Activated CD8-positive, alpha-beta memory T cell treated with anti-CD3 and anti-CD28 coated beads, Interleukin-2, amount 50 U/mL, for 4 hours (primary cell): ENCODE results near the gene SEMA4C.
"Not testable (repeated sequence)": the region's sequence is repeated elsewhere in the genome, so short reads cannot be mapped to it uniquely, and the experiment has no call there.

ENCODE experiments used
- DNase-seq: peaks from one replicate; pipeline ENCODE4 v3.0.0-alpha.2; 2020

SEMA4C gene

DNA sequence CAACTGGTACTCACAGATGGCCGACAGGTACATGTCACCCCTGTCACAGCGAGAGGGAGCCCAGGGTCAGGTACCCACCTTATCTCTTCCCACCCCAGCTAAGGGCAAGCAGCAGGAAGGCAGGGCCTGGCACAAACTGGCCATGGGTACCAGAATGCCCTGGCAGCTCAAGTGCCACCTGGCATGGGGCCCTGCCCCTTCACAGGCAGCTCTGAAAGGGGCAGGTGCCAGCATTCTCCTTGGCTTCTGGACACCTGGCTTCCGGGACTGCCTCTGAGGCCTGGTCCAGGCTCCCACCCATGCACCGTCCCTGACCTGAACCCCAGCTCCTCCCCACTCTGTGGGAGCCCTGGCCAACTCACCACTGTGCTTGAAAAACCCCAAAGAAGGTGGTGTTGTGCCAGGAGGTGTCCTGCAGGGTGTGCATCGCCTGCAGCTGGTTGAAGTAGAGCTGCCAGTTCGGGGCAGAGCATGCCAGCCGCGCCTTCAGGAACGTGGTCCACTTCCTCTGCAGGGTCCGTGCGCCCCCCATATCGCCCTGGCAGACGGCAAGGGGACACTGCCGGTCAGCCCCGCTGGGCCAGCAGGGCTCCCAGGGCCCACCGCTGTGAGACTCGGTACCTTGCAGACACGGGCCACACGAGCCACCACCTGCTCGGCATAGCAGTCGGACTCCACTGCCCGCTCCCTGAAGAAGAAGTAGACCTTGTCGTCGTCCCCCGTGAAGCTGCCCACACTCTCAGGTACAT is 5.4 kb downstream of the SEMA4C start:
- DNase-seq, result no peak

DNA sequence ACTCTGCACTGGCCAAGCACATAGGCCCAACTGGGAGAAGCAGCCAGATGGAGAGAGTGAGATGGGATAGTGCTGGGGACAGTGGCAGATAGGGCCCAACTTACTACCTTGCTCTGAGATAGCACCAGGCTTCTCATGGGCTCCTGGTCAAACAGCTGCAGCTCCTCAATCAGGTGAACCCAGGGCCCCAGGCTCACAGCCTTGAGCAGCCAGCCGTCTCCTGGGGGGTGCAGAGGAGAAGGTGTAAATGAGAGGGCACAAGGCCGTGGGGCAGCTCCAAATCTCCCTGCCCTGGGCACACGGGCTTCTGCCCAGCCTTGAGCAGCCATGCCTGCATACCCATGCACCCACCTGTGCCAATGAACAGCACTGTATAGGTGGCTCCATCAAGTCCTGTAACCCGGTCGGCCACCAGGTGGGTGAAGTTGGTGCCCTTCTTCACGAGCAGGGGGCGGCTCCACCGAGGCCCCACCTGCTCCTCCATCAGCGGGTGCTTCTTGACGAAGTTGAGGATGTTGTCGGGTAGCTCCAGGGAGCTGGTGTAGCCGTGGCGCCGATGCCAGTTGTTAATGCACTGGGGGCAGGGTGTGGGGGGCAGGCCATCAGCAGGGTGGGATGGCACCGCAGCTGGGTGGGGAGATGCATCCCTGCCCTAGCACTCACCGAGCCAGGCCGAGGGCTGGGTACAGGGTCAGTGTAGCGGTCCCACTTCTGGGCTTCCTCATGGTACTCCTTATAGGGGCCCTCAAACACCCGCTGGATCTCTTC is 6.1 kb downstream of the SEMA4C start:
- no peak for DNase-seq

DNA sequence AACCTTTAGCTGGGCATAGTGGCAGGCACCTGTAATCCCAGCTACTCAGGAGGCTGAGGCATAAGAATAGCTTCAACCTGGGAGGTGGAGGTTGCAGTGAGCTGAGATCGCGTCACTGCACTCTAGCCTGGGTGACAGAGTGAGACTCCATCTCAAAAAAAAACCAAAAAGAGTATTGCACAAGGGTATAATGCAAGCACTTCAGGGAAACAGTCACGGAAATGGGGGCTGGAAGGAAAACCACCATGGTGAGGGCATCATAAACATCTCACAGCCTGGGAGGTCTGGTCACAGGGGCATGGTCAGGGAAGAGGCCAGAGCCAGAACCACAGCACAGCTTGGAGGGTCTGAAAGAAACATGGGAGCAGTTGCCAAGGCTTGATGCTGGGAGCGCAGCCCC is 6.8 kb downstream of the SEMA4C start:
- not testable (repeated sequence) for DNase-seq

DNA sequence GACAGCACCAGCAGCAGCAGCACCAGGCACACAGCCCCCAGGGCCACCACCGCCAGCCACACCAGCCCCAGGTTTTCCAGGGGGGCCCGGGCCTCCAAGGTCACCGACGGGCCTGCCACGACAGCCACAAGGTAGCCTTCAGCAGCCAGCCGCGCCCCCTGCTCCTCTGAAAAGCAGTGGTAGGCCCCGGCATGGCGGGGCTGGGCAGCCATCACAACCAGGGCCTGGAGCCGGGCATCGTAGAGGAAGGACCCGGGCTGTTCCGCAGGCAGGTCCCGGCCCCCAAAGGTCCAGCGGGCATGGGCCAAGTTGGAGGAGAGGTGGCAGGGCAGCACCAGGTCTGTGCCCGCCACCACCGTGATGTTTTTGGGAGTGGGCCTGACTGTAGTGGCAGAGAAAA is 8.8 kb downstream of the SEMA4C start:
- DNase-seq, result no peak

DNA sequence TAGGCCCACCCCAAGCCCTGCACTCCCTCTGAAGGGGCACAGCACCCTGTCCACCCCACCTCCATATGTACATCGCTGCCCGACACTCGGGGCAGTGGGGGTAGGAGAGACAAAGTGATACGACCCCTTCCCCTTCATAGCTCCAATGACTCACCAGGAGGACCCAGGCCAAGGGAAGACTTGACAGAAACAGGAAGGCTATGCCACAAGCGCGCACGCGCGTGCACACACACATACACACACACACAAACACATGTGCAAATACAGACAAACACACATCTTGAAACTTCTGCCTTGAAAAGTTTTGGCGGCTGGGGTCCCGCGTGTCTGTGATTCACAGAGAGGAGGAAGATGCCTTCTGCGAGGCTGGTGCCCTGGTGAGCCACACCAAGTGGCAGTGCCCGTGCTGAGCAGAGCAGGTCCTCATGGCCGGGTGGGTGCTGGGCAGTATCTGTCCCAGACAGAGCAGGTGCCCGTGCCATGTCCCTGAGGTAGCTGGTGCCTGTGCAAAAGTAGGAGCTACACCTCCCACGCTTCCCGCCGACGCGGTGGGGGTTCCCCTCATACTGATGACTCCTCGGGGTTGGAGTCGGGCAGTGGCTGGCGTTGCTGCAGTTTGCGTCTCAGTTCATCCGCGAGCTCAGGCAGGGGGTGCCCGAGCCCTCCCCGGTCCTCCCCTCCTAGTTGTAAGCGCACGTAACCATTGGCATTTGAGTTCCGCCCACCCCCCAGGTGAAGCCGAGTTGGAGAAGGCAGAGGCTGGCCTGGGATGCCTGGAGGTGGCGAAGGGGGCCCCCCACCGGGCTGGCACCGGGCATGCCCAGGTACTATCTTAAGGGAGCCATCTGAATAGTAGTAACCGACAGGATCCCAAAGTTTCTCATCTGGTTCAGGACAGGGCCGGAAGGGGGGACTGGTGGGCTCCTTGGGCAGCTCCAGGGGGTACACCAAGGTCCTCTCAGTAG is 9.5 kb downstream of the SEMA4C start:
- no peak for DNase-seq

DNA sequence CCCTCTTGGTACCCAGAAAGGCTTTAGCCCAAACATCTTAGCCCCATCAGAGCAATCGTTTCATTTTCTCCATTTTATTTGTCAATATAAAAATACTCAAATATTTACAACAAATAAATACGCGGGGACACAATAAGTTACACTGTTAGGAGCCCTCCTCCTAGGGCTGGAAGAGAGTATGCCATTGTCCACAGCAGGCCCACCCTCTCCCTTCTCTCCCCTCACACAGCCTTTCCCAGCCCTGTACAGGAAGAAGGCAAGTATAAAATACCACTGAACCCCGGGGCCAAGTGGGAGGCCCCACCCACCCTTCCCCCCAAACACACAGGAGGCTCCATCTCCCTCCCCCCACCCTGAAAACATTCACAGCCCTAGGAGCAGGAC is 10.2 kb downstream of the SEMA4C start:
- no peak for DNase-seq

GRCh38 chr2:96859099-96859649 is 10.7 kb downstream of the SEMA4C start:
- DNase-seq, result no peak

- DNase-seq, result peak; percentile 98
Measured at GRCh38 chr2:96857667-96858372, 12.1 kb downstream of the SEMA4C start, which contains the start of gene ANKRD39. Gene ANKRD39 (minus strand): TSS chr2:96858016. CDS start chr2:96857987, 29 bp downstream.

DNA sequence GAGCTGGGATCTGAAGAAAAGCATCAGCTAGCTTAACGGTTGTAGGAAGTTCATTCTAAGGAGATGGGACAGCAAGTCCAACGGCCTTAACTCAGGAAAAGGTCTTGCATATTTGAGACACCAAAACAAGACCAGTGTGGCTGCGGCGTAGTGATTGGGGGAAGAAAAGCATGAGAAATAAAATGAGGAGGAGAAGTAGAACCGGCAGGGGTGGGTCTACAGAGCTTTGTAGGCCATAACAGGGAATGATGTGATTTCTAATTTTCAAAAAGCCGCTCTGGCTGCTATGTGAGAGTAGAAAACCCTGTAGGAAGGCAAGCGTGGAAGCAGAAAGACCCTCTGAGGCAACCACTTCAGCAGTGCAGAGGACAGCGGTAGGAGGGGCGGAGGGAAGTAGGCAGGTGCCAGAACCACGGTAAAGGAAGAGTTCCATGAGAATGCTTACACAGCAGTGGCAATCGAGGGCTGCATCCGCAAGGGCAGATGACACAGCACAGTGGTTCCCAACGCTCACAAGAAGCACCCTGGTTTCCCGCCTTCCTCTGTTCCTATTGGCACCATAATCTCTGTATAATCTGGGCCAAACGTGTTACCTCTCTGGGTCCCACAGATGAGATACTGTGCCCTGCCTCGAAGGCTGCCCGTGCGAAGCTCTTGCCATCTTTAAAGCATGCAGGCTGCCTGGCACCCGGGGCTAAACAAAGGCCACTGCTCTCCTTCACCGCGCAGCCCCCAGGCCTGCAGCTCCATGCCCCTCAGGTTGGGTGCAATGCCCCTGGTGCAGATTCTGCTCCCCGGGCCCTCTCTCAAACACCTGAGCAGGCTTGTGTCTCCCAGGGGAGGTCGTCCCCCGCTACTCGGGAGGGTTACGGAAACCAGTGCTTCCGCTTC is 12.9 kb downstream of the SEMA4C start:
- no peak for DNase-seq

GRCh38 chr2:96853321-96853720 is 16.6 kb downstream of the SEMA4C start:
- no peak for DNase-seq

GRCh38 chr2:96852667-96853066 is 17.2 kb downstream of the SEMA4C start:
- no peak for DNase-seq

DNA sequence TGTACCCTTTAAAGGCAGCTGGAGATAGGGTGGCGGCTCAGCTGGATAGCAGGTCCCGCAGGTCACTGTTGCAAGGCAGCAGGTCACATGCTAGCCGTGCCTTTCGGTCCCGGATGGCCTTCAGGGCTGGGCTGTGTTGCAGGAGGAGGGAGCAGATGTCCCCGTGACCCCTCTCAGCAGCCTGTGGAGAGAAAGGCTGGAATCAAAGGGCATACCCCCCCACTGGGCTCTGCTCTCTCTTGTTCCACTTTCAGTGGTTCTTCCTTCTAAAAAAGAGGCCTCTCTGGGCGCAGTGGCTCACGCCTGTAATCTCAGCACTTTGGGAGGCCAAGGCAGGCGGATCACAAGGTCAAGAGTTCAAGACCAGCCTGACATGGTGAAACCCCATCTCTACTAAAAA is 21.6 kb downstream of the SEMA4C start:
- no peak for DNase-seq

GRCh38 chr2:96847586-96847985 is 22.3 kb downstream of the SEMA4C start:
- DNase-seq, result no peak

DNA sequence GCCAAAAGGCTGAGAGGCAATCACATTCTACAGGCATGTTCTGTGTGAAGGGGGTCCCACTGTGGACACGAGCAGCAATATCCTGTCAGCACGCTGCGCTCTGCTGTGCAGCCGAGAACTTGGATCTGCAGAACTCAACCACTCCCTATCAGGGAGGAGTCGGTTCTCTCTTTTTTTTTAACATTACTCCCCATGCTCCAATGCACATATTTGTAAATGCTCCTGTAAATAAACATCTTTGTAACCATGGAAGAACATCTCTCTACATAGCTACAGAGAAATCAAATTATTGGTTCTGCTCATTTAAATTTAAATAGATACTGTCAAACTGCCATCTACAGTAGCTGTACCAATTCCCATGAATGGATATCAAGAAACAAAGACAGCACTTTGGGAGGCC is 23.1 kb downstream of the SEMA4C start:
- DNase-seq, result no peak

GRCh38 chr2:96844405-96844808 is 25.5 kb downstream of the SEMA4C start:
- no peak for DNase-seq

DNA sequence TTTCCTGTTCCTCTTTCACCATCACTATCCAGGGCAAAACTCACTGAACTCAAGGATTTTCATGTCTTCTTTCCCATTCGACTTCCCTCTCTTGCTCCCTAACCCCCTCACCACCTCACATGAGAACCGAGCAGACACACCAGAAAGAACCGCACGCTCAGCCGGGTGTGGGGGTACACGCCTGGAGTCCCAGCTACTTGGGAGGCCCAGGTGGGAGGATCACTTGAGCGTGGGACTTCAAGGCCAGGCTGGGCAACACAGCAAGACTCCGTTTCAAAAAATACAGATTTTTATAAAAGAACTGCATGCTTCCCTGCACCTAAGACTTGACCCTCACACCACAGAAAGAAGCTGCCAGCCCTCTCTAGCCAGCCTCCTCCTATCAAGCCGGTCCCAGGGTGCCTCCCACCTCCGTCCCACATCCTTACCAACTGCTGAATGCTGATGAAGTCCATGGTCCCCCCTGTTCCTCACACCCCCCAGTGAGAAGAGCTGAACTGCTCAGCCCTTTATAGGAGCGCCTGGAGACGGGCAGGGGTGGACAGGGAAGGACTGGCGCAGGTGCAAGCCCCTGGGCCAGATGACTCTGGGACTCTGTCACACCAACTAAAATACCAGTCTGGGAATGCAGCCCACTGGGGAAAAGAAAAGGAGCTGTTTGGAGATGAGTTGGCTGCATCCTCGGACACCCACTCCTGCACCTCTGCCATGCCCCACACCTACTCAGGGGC is 26.2 kb downstream of the SEMA4C start, which contains the start of gene ANKRD23:
TSS of gene ANKRD23 (minus strand) at position 484 of the 731 bp plus-strand sequence. CDS start at position 455, 29 bp downstream.
- DNase-seq, result no peak

GRCh38 chr2:96842600-96842999 is 27.3 kb downstream of the SEMA4C start:
- no peak for DNase-seq

GRCh38 chr2:96841701-96842495 is 28.0 kb downstream of the SEMA4C start:
- DNase-seq, result no peak
